HepG2 (cell line): ENCODE data around the gene AUTS2. TPM values are rescaled to one million over a fixed set of nuclear protein-coding genes. Genes with fewer than 3 reads are reported as not detected.

Source experiments
- ATAC-seq: fragments of 200-7000 bp; cut with Tn5 transposase; 3 replicates; pipeline ENCODE4 v1.9.1; 2020; ENCODE audit warnings: mild to moderate bottlenecking, moderate library complexity
- BruUV-seq: library from RNA; stranded (reverse); fragments of 400-500 nt; replicated peaks from 2 replicates; lab custom pipeline; 2021; lab: Mats Ljungman, UMichigan
- CTCF ChIA-PET: fragments of 300-600 bp; formaldehyde crosslinking; extraction: SDS; loops from one replicate; lab custom pipeline; 2021; ENCODE audit warnings: low total read pairs, inconsistent platforms, low intra/inter-chr PET ratio; lab: Yijun Ruan, JAX
- POLR2A ChIA-PET: fragments of 350-600 bp; sonication (Branson Sonifier 250); formaldehyde crosslinking; loops from one replicate; lab custom pipeline; 2020; ENCODE audit warnings: antibody characterized with exemption, inconsistent platforms; lab: Yijun Ruan, JAX
- DNase-seq: peaks from one replicate; pipeline ENCODE4 v3.0.0-alpha.2; 2015; ENCODE audit warnings: low spot score
- FAIRE-seq: peaks from 3 replicates; lab custom pipeline; 2011; peaks lifted over from hg19 to GRCh38; lab: Jason Lieb, UNC
- H2AFZ ChIP-seq: one replicate; pipeline ENCODE4 v1.6.1; 2011; ENCODE audit warnings: low read length, inconsistent platforms
- H3K27ac ChIP-seq: fragments of 300-600 bp; 3 replicates; pipeline ENCODE4 v1.8.0; 2011; ENCODE audit warnings: mixed run types, mild to moderate bottlenecking, mixed read lengths, low read length, inconsistent platforms; ENCODE audit not compliant: insufficient read depth; ENCODE audit errors: extremely low read length
- H3K27me3 ChIP-seq, 2 experiments: fragments of 200-600 bp in 1 of 2; 2 replicates in 1 of 2; 3 replicates in 1 of 2; pipeline versions ENCODE4 v1.6.0 to v1.8.0; 2011; ENCODE audit warnings: low read length in 2 of 2, mild to moderate bottlenecking in 2 of 2, moderate library complexity in 2 of 2, inconsistent platforms in 1 of 2; ENCODE audit not compliant: insufficient read depth in 2 of 2, control insufficient read depth in 1 of 2
- H3K36me3 ChIP-seq, 2 experiments: fragments of 200-600 bp in 1 of 2; replicated peaks in 1 of 2; 2 replicates in 1 of 2; 3 replicates in 1 of 2; pipeline versions ENCODE4 v1.5.1 to v1.8.0; 2011; ENCODE audit warnings: low read length in 2 of 2, inconsistent platforms in 1 of 2; ENCODE audit not compliant: insufficient read depth in 2 of 2, control insufficient read depth in 1 of 2
- H3K4me1 ChIP-seq: 2 replicates; pipeline ENCODE4 v1.5.1; 2012; ENCODE audit warnings: low read length, inconsistent platforms; ENCODE audit not compliant: insufficient read depth
- H3K4me2 ChIP-seq: 2 replicates; pipeline ENCODE4 v1.6.0; 2011; ENCODE audit warnings: low read depth, low read length, inconsistent platforms
- H3K4me3 ChIP-seq, 3 experiments: fragments of 200-600 bp in 1 of 3; sonication (generic), shearing (Covaris generic) in 1 of 3; replicated peaks in 1 of 3; 2 replicates each; pipeline ENCODE4 v1.5.1; 2011 to 2016; ENCODE audit warnings: low read length in 3 of 3, inconsistent platforms in 2 of 3, low read depth in 2 of 3, mild to moderate bottlenecking in 2 of 3, control low read depth in 1 of 3, mixed read lengths in 1 of 3; ENCODE audit not compliant: insufficient read depth in 1 of 3
- H3K79me2 ChIP-seq: one replicate; pipeline ENCODE4 v1.6.1; 2011; ENCODE audit warnings: low read length, inconsistent platforms; ENCODE audit not compliant: insufficient read depth
- H3K9ac ChIP-seq: 2 replicates; pipeline ENCODE4 v1.6.0; 2011; ENCODE audit warnings: mild to moderate bottlenecking, low read depth, low read length, inconsistent platforms; ENCODE audit not compliant: insufficient read depth
- H3K9me3 ChIP-seq: 2 replicates; pipeline ENCODE4 v1.5.1; 2012; ENCODE audit warnings: mild to moderate bottlenecking, low read length
- H4K20me1 ChIP-seq: 2 replicates; pipeline ENCODE4 v1.6.0; 2011; ENCODE audit warnings: inconsistent platforms, mild to moderate bottlenecking, low read length, moderate library complexity; ENCODE audit not compliant: insufficient read depth
- BORCS8-MEF2B ChIP-seq: sonication (generic); formaldehyde crosslinking; IDR thresholded peaks from 2 replicates; pipeline ENCODE4 v1.8.0; 2022; ENCODE audit warnings: mild to moderate bottlenecking, missing genetic modification reagents
- DNMT3B ChIP-seq: conservative IDR thresholded peaks from 2 replicates; pipeline ENCODE4 v1.6.1; 2016; ENCODE audit warnings: missing biosample characterization, control low read depth
- NR2F1 ChIP-seq, 2 experiments: fragments of 450-650 bp in 1 of 2; formaldehyde crosslinking in 1 of 2; IDR thresholded peaks; 2 replicates each; pipeline versions ENCODE4 v1.5.0 to v1.6.1; 2016 to 2020; ENCODE audit warnings: mild to moderate bottlenecking in 1 of 2, missing compliant biosample characterization in 1 of 2, missing genetic modification reagents in 1 of 2, moderate library complexity in 1 of 2
- REPIN1 ChIP-seq: sonication (generic); formaldehyde crosslinking; IDR thresholded peaks from 2 replicates; pipeline ENCODE4 v1.8.0; 2022; ENCODE audit warnings: missing genetic modification reagents, low read depth, mild to moderate bottlenecking, borderline replicate concordance
- ZHX1 ChIP-seq: sonication (generic); formaldehyde crosslinking; IDR thresholded peaks from 2 replicates; pipeline ENCODE4 v1.8.1; 2022; ENCODE audit warnings: low read depth, mild to moderate bottlenecking, missing genetic modification reagents
- ZNF251 ChIP-seq: sonication (generic); formaldehyde crosslinking; IDR thresholded peaks from 2 replicates; pipeline ENCODE4 v1.9.0; 2021; ENCODE audit warnings: mild to moderate bottlenecking, missing genetic modification reagents
- ZNF33B ChIP-seq: sonication (generic); formaldehyde crosslinking; IDR thresholded peaks from 2 replicates; pipeline ENCODE4 v1.5.1; 2020; ENCODE audit warnings: mild to moderate bottlenecking, missing genetic modification reagents
- ZNF512B ChIP-seq: sonication (generic); formaldehyde crosslinking; IDR thresholded peaks from 2 replicates; pipeline ENCODE4 v1.5.1; 2020; ENCODE audit warnings: missing genetic modification reagents, mild to moderate bottlenecking, borderline replicate concordance
- ZNF564 ChIP-seq: sonication (generic); formaldehyde crosslinking; IDR thresholded peaks from 2 replicates; pipeline ENCODE4 v1.8.1; 2023; ENCODE audit warnings: mild to moderate bottlenecking, missing genetic modification reagents
- ZNF691 ChIP-seq: sonication (generic); formaldehyde crosslinking; IDR thresholded peaks from 2 replicates; pipeline ENCODE4 v1.4.0; 2020; ENCODE audit warnings: missing genetic modification reagents, low read depth, mild to moderate bottlenecking, borderline replicate concordance
- ZSCAN25 ChIP-seq: sonication (generic); formaldehyde crosslinking; IDR thresholded peaks from 2 replicates; pipeline ENCODE4 v1.8.0; 2022; ENCODE audit warnings: mild to moderate bottlenecking, missing genetic modification reagents
- WGBS: methylation state at CpG from one replicate; pipeline ENCODE4 v1.1.6; 2017; ENCODE audit warnings: low lambda C conversion rate; 5-methylcytosine and 5-hydroxymethylcytosine counted together
- in situ Hi-C: cut with HindIII; loops from 2 replicates; pipeline ENCODE4 v1.10.0; 2017; ENCODE audit warnings: low pct_unique_long_range_greater_than_20kb; ENCODE audit not compliant: extremely low pct_ligation_motif_present
- intact Hi-C: fragments of 100-400 bp; cut with micrococcal nuclease; formaldehyde crosslinking; loops from one replicate; pipeline ENCODE4 v1.10.0; 2022; ENCODE audit not compliant: unreplicated experiment
- polyA plus RNA-seq, 8 experiments: library from polyadenylated mRNA; depleted of rRNA in 3 of 8; stranded (reverse) in 7 of 8; unstranded in 1 of 8; fragments of >200 nt; fragmentation: Illumina TruSeq in 4 of 8; extraction: Trizol in 4 of 8; gene quantifications; 2 replicates each; pipeline versions ENCODE4 v1.2.1 to v1.2.3, GENCODE V29; 2011 to 2016; ENCODE audit warnings: low read depth in 4 of 8, missing spikeins in 1 of 8, mixed read lengths in 1 of 8; ENCODE audit not compliant: insufficient read depth in 1 of 8
- total RNA-seq, 5 experiments: library from RNA; depleted of rRNA; stranded (reverse); fragments of >200 nt; fragmentation: Illumina TruSeq; extraction: Trizol; gene quantifications; 2 replicates each; pipeline ENCODE4 v1.2.3, GENCODE V29; 2016; ENCODE audit warnings: low read depth in 1 of 5

The AUTS2 gene
- total and polyA plus RNA-seq, 2 of the 13 experiments (the other 11 are each of a cell fraction or from before 2014, with no cell fraction given): 0.38 TPM; not detected in 1

- no TSS peak for BruUV-seq
- no peak for FAIRE-seq
- TF ChIP-seq NR2F1 (CRISPR knock-in tag; IDR thresholded peaks at IDR 0.05) (no peak), DNMT3B (no peak), ZNF251 (CRISPR knock-in tag) (no peak), ZNF33B (CRISPR knock-in tag) (no peak), ZSCAN25 (CRISPR knock-in tag) (no peak), REPIN1 (CRISPR knock-in tag) (no peak), ZNF564 (CRISPR knock-in tag) (no peak), BORCS8-MEF2B (no peak), ZNF512B (no peak), ZNF691 (CRISPR knock-in tag) (no peak), ZHX1 (CRISPR knock-in tag) (no peak)
These were observed 6.5 kb upstream of the AUTS2 start for GRCh38 chr7:69591805-69592204.

More at GRCh38 chr7:69591805-69592204, 6.5 kb upstream of the AUTS2 start:
- intact Hi-C loops (no loop called here), in situ Hi-C loops (no loop called here)
- Histone ChIP-seq H3K9me3 (no peaks in the 10 kb centered on the region), H3K27ac (no peak overlapping the region), H3K79me2 (no peaks in the 10 kb centered on the region), H3K4me1 (no peaks in the 10 kb centered on the region), H3K36me3 (no peaks in the 10 kb centered on the region), H3K4me3 (no peak overlapping the region), H2AFZ (no peak overlapping the region), H3K4me2 (no peak overlapping the region), H3K27me3 (no peaks in the 10 kb centered on the region), H4K20me1 (no peaks in the 10 kb centered on the region), H3K9ac (no peak overlapping the region)
- ChIA-PET CTCF (no interaction called here), POLR2A (no interaction called here)
- 33% methylated on average over 2 of the region's 14 CpGs for WGBS
- no peak for DNase-seq
- ATAC-seq: no peak
